Muscle of leg (tissue), 11 donors: ENCODE results near the gene COL23A1. TPM values are rescaled to one million over a fixed set of nuclear protein-coding genes. Genes with fewer than 3 reads are reported as not detected.

ENCODE experiments used
- DNase-seq: peaks from one replicate; pipeline ENCODE4 v3.0.0; 2013
- H3K27ac ChIP-seq: one replicate; pipeline ENCODE4 v1.5.1; 2013; ENCODE audit warnings: mild to moderate bottlenecking, low read length, control low read depth
- H3K27me3 ChIP-seq: one replicate; pipeline ENCODE4 v1.6.1; 2013; ENCODE audit warnings: low read length; ENCODE audit not compliant: control insufficient read depth, insufficient read depth
- H3K36me3 ChIP-seq: one replicate; pipeline ENCODE4 v1.6.1; 2013; ENCODE audit warnings: low read length; ENCODE audit not compliant: control insufficient read depth, insufficient read depth
- H3K4me1 ChIP-seq: one replicate; pipeline ENCODE4 v1.6.1; 2013; ENCODE audit warnings: low read length; ENCODE audit not compliant: control insufficient read depth, insufficient read depth
- H3K4me3 ChIP-seq: one replicate; pipeline ENCODE4 v1.5.1; 2013; ENCODE audit warnings: low read length, control low read depth
- H3K9me3 ChIP-seq: replicated peaks from 2 replicates; pipeline ENCODE4 v1.6.1; 2013; ENCODE audit warnings: low read depth, low read length; ENCODE audit not compliant: control insufficient read depth
- WGBS: methylation state at CpG from one replicate; pipeline ENCODE4 v1.1.5; 2013; ENCODE audit warnings: missing lambda C conversion rate; ENCODE audit not compliant: insufficient coverage; 5-methylcytosine and 5-hydroxymethylcytosine counted together
- polyA plus RNA-seq, 8 donors: library from polyadenylated mRNA; unstranded; fragments of 120-200 nt; gene quantifications; one replicate each; pipeline versions ENCODE4 v1.2.1 to v1.2.3, GENCODE V29; 2013; ENCODE audit warnings: inconsistent platforms in 1 of 8, low replicate concordance in 1 of 8; ENCODE audit not compliant: insufficient read length in 8 of 8, insufficient read depth in 1 of 8
- total RNA-seq: library from RNA; stranded (reverse); fragments of 120-200 nt; gene quantifications from one replicate; pipeline ENCODE4 v1.2.4, GENCODE V29; 2013

COL23A1 gene
- total and polyA plus RNA-seq, 9 donors, result 1.3 to 5.1 (median 3.0) TPM

- Histone ChIP-seq H3K4me3 (no peak overlapping the region), H3K9me3 (no peaks in the 10 kb centered on the region), H3K27ac (no peak overlapping the region), H3K27me3 (peaks cover 31% of the 10 kb centered on the region), H3K4me1 (peaks cover 27% of the 10 kb centered on the region), H3K36me3 (no peaks in the 10 kb centered on the region)
- 2% methylated on average over 11 of the region's 13 CpGs for WGBS
- DNase-seq, result no peak
Measured at GRCh38 chr5:178356431-178356872, 233.7 kb downstream of the COL23A1 start.

GRCh38 chr5:178355671-178356070 is 234.5 kb downstream of the COL23A1 start:
- Histone ChIP-seq H3K27ac (no peak overlapping the region), H3K36me3 (no peaks in the 10 kb centered on the region), H3K27me3 (peaks cover 28% of the 10 kb centered on the region), H3K4me3 (no peak overlapping the region), H3K9me3 (no peaks in the 10 kb centered on the region), H3K4me1 (peaks cover 26% of the 10 kb centered on the region)
- DNase-seq, result no peak
- WGBS, result 76% methylated on average over 7 of the region's 9 CpGs

GRCh38 chr5:178353461-178353860 is 236.7 kb downstream of the COL23A1 start:
- Histone ChIP-seq H3K9me3 (no peaks in the 10 kb centered on the region), H3K4me1 (peaks cover 21% of the 10 kb centered on the region), H3K4me3 (no peak overlapping the region), H3K27ac (no peak overlapping the region), H3K27me3 (peaks cover 19% of the 10 kb centered on the region), H3K36me3 (no peaks in the 10 kb centered on the region)
- WGBS, result 89% methylated on average over 3 of the region's 9 CpGs
- no peak for DNase-seq

- peaks cover 20% of the 10 kb centered on the region for H3K27me3 ChIP-seq
- DNase-seq, result no peak
- no peak overlapping the region for H3K4me3 ChIP-seq
- H3K4me1 ChIP-seq, result peaks cover 21% of the 10 kb centered on the region
- H3K27ac ChIP-seq, result no peak overlapping the region
- 74% methylated on average over 7 of the region's 8 CpGs for WGBS
- no peaks in the 10 kb centered on the region for H3K9me3 ChIP-seq
- no peaks in the 10 kb centered on the region for H3K36me3 ChIP-seq
Measured at GRCh38 chr5:178352035-178352349, 238.2 kb downstream of the COL23A1 start.

- Histone ChIP-seq H3K27me3 (peaks cover 15% of the 10 kb centered on the region), H3K36me3 (no peaks in the 10 kb centered on the region), H3K27ac (no peak overlapping the region), H3K4me1 (peaks cover 15% of the 10 kb centered on the region), H3K9me3 (no peaks in the 10 kb centered on the region), H3K4me3 (no peak overlapping the region)
- WGBS, result 54% methylated on average over 17 of the region's 18 CpGs
- no peak for DNase-seq
Measured at GRCh38 chr5:178351221-178352034, 238.8 kb downstream of the COL23A1 start.

GRCh38 chr5:178350361-178351220 is 239.6 kb downstream of the COL23A1 start:
- Histone ChIP-seq H3K4me3 (no peak overlapping the region), H3K4me1 (peaks cover 9% of the 10 kb centered on the region), H3K27ac (no peak overlapping the region), H3K27me3 (peaks cover 6% of the 10 kb centered on the region), H3K36me3 (no peaks in the 10 kb centered on the region), H3K9me3 (no peaks in the 10 kb centered on the region)
- DNase-seq, result no peak
- 78% methylated on average over 27 of the region's 28 CpGs for WGBS

- H3K36me3 ChIP-seq, result no peaks in the 10 kb centered on the region
- H3K4me3 ChIP-seq, result no peak overlapping the region
- DNase-seq, result no peak
- no peak overlapping the region for H3K27ac ChIP-seq
- peaks cover 9% of the 10 kb centered on the region for H3K4me1 ChIP-seq
- WGBS, result 98% methylated on average over 7 of the region's 8 CpGs
- no peaks in the 10 kb centered on the region for H3K9me3 ChIP-seq
- peaks cover 5% of the 10 kb centered on the region for H3K27me3 ChIP-seq
Measured at GRCh38 chr5:178349625-178350353, 240.4 kb downstream of the COL23A1 start.

- DNase-seq, result no peak
- WGBS, result 18% methylated on average over 7 of the region's 13 CpGs
- Histone ChIP-seq H3K27ac (no peak overlapping the region), H3K4me3 (no peak overlapping the region), H3K4me1 (peaks cover 9% of the 10 kb centered on the region), H3K27me3 (peaks cover 5% of the 10 kb centered on the region), H3K36me3 (no peaks in the 10 kb centered on the region), H3K9me3 (no peaks in the 10 kb centered on the region)
Measured at GRCh38 chr5:178349075-178349511, 241.1 kb downstream of the COL23A1 start.

- H3K9me3 ChIP-seq, result no peaks in the 10 kb centered on the region
- no peak overlapping the region for H3K27ac ChIP-seq
- DNase-seq, result no peak
- H3K27me3 ChIP-seq, result peaks cover 5% of the 10 kb centered on the region
- H3K4me1 ChIP-seq, result peaks cover 9% of the 10 kb centered on the region
- H3K36me3 ChIP-seq, result no peaks in the 10 kb centered on the region
- 54% methylated on average over 11 of the region's 15 CpGs for WGBS
- H3K4me3 ChIP-seq, result no peak overlapping the region
Measured at GRCh38 chr5:178348356-178349074, 241.7 kb downstream of the COL23A1 start.
